Epidermal melanocyte (primary cell): ENCODE results near the gene RLF.
"Not testable (repeated sequence)": the region's sequence is repeated elsewhere in the genome, so short reads cannot be mapped to it uniquely, and the experiment has no call there.

ENCODE experiments used
- DNase-seq: peaks from one replicate; pipeline ENCODE4 v3.0.0; 2011; ENCODE audit warnings: low spot score; ENCODE audit not compliant: insufficient read length

RLF gene

DNA sequence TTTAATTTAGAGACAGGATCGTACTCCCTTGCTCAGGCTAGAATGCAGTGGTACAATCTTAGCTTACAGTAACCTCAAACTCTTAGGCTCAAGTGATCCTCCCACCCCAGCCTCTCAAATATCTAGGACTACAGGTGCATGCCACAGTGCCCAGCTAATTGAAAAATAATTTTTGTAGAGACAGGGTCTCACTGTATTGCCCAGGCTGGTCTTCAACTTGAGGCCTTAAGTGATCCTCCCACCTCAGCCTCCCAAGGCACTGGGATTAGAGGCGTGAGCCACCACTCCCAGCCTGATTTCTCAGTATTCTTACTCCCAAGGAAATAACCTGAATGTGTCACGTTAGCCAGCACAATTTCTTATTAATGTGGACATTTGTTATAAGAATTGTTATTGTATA is 9.8 kb downstream of the RLF start:
- DNase-seq: no peak

- no peak for DNase-seq
These were observed 13.6 kb downstream of the RLF start for GRCh38 chr1:40174788-40175187.

DNA sequence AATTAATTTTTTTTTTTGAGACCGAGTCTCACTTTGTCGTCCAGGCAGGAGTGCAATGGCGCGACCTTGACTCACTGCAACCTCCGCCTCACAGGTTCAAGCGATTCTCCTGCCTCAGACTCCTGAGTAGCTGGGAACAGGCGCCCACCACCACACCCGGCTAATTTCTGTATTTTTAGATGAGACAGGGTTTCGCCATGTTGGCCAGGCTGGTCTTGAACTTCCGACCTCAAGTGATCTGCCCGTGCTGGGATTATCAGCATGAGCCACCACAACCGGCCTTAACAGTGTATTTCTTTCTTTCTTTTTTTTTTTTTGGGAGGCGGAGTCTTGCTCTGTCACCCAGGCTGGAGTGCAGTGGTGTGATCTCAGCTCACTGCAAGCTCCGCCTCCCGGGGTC is 15.8 kb downstream of the RLF start:
- not testable (repeated sequence) for DNase-seq

GRCh38 chr1:40178200-40178599 is 17.0 kb downstream of the RLF start:
- no peak for DNase-seq

GRCh38 chr1:40179496-40180089 is 18.4 kb downstream of the RLF start:
- DNase-seq: no peak

- no peak for DNase-seq
These were observed 22.0 kb downstream of the RLF start for GRCh38 chr1:40183055-40183710.

GRCh38 chr1:40184193-40184592 is 23.0 kb downstream of the RLF start:
- no peak for DNase-seq

DNA sequence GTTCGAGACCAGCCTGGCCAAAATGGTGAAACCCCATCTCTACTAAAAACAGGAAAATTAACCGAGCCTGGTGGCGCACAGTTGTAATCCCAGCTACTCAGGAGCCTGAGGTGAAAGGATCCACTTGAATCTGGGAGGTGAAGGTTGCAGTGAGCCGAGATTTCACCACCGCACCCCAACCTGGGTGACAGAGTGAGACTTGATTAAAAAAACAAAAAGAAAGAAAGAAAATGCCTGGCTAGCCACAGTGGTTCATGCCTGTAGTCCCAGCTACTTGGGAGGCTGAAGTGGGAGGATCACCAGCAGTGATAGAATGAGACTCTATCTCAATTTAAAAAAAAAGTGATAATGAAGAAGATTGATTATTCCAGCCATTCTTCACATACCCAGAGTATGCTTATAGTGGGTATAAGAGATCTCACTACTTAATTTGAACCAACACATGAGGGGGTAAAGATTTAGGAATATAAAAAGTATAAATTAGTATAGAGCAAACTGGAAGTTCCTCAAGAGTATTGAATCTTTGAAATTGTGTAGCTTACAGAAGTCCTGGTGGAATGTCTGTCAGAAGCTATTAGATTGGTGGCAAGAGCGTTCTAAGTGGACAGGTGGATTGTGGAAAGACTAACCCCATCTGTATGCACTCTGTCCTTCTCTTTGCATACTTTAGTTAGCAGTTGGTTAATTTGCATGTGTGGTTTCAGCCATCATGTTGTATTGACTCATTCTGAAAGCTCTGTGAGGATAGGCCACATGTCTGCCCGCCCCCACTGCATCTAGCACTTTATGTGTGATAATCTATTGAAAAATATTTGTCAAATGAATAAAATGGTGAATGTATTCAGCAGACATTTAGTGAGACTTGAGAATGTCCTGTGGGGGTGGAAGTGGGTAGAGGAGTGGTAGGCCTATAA is 25.0 kb downstream of the RLF start:
- no peak for DNase-seq

- no peak for DNase-seq
These were observed 26.2 kb downstream of the RLF start for GRCh38 chr1:40187399-40187798.

DNA sequence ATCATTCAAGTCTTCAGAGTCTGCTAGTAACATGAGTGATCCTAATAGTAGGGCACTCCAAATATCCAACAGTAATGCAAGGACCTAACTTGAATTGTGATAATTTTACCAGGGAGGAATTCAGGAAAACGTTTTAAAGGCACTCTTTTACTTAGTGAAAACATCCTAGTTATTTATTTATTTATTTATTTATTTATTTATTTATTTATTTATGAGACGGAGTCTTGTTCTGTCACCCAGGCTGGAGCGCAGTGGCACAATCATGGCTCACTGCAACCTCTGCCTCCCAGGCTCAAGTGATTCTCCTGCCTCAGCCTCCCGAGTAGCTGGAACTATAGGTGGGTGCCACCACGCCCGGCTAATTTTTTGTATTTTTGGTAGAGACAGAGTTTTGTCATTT is 33.5 kb downstream of the RLF start:
- DNase-seq: not testable (repeated sequence)

DNA sequence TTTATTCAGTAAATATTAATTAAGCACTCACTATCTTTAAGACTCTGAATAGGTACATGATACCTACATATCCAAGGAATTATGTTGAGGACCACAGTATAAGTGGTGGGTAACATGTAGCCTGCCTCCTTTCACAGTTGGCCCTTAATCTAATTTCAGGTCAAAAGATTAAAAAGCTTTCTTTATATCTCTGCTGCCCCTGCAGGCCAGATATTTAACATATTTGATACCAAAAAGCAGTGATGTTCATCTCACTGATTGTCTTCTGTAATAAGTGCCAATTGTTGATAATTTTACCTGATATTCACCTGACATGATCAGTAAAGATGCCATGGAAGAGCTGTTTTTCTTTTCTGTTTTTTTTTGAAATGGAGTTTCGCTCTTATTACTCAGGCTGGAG is 36.5 kb downstream of the RLF start:
- no peak for DNase-seq

DNA sequence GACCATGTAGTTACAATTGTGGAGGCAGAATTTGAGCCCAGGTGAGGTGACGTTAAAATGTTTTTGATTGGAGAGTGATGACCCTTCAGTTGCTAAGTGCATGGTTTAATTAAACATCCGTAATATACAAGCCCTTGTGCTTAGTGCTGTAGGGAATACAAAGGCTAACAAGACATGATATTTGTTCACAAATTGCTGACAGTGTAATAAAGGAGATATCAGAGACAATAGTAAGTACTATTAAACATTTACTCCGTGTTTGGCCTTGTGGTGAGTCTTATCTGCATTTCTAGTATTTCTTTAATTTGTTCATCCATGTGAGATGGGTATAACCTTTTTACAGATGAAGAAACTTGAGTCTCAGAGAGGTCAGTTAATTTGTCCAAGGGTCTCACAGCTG is 37.9 kb downstream of the RLF start:
- DNase-seq: no peak

GRCh38 chr1:40204856-40205255 is 43.7 kb downstream of the RLF start:
- no peak for DNase-seq

DNA sequence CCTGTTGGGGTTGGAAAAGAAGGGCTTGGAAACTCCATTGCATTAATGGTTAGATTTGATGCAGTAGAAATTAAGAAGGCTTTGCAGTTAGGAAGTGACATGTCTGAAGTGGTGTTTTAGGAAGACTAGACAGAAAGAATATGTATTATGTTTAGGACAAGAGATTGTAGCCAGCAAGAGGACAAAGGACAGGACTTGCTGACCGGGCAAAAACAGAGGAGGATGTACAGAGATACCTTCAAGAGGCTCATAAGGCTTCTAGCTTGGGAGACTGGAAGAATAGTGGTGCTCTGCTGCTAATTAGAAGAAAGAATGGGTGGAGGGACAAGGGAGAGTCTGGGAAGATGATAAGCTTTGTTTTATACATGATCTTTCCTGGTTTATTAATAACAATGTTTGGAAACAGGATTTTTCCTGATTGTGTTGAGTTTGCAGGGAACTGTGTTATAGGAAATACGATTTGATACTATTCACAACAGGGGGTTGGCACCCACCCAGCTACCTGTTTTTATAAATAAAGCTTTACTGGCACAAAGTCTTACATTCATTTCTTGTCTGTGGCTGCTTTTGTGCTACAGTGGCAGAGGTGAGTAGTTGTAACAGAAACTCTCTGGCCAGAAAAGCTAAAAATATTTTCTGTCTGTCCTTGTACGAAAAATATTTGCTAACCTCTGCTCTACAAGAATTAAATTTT is 49.5 kb downstream of the RLF start:
- DNase-seq: no peak

GRCh38 chr1:40218333-40218732 is 57.1 kb downstream of the RLF start:
- DNase-seq: no peak

GRCh38 chr1:40221471-40221905 is 60.3 kb downstream of the RLF start:
- DNase-seq: not testable (repeated sequence)

- DNase-seq: no peak
These were observed 61.0 kb downstream of the RLF start for GRCh38 chr1:40221977-40222772.

- no peak for DNase-seq
These were observed 62.9 kb downstream of the RLF start for GRCh38 chr1:40224040-40224439.

DNA sequence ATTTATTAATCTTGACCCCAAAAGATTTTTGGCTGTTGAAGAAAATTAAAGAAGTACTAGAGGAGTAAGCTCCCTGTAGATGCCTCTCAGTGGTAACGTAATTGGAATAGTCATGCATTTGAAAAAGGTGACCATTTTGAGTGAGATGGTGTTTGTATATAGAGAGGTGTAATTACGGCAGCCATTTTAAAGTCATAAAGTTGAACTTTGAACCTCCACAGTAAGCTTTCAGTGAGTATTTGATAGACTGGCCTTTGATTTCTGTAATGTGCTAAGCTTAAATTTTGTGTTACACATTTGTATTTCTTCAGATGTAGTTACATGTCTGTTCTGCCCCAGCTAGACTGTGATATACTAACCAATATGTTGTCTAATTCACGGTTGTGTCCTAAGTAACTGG is 65.0 kb downstream of the RLF start:
- no peak for DNase-seq

GRCh38 chr1:40232444-40232843 is 71.3 kb downstream of the RLF start:
- DNase-seq: no peak

- no peak for DNase-seq
These were observed 78.4 kb downstream of the RLF start for GRCh38 chr1:40239626-40240025.
